SKM-1 treated with dmso at 0.1 percent for 144 hours (cell line): ENCODE measurements around the gene SH3BGRL2.
"Not testable (repeated sequence)": the region's sequence is repeated elsewhere in the genome, so short reads cannot be mapped to it uniquely, and the experiment has no call there.

ENCODE experiments used
- DNase-seq: peaks from one replicate; lab custom pipeline; 2025; ENCODE audit not compliant: unreplicated experiment; lab: John Stamatoyannopoulos, UW

SH3BGRL2 gene

GRCh38 chr6:79734374-79734773, 103.2 kb downstream of the SH3BGRL2 start:
- no peak for DNase-seq

GRCh38 chr6:79735183-79735582, 104.1 kb downstream of the SH3BGRL2 start:
- DNase-seq, result no peak

GRCh38 chr6:79737172-79737571, 106.0 kb downstream of the SH3BGRL2 start:
- no peak for DNase-seq

GRCh38 chr6:79742030-79742429, 110.9 kb downstream of the SH3BGRL2 start:
- DNase-seq, result no peak

GRCh38 chr6:79745282-79745681, 114.2 kb downstream of the SH3BGRL2 start:
- not testable (repeated sequence) for DNase-seq

- not testable (repeated sequence) for DNase-seq
Measured at GRCh38 chr6:79746325-79746724, 115.2 kb downstream of the SH3BGRL2 start.

GRCh38 chr6:79750806-79751205, 119.7 kb downstream of the SH3BGRL2 start:
- DNase-seq, result no peak
